OCI-M2 (cell line): ENCODE data around the gene DESI1.
"Not testable (repeated sequence)": the region's sequence is repeated elsewhere in the genome, so short reads cannot be mapped to it uniquely, and the experiment has no call there.

Experiments used
- DNase-seq: peaks from one replicate; lab custom pipeline; 2025; ENCODE audit not compliant: unreplicated experiment; lab: John Stamatoyannopoulos, UW

The DESI1 gene

GRCh38 chr22:41562461-41562860 is 58.4 kb downstream of the DESI1 start:
- no peak for DNase-seq

DNA sequence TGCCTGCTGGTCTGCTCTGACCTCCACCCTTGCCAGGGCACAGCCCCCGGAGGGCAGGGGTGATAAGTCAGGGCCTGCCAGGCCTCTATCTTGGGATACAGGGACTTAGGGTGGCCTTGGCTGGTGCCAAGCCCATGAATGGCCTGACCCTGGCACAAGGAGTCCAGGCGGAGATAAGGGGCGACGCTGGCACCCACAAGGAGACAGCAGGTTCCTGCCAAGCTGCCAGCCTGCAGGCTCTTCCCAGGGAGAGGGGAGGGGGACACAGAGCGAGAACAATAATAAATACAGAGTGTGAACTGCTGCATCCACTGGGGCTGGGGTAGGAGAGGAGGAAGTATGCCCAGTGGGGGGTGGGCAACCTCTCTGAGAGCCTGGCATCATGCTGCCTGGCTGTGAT is 59.1 kb downstream of the DESI1 start:
- DNase-seq, result no peak

GRCh38 chr22:41561335-41561734 is 59.5 kb downstream of the DESI1 start:
- DNase-seq, result no peak

DNA sequence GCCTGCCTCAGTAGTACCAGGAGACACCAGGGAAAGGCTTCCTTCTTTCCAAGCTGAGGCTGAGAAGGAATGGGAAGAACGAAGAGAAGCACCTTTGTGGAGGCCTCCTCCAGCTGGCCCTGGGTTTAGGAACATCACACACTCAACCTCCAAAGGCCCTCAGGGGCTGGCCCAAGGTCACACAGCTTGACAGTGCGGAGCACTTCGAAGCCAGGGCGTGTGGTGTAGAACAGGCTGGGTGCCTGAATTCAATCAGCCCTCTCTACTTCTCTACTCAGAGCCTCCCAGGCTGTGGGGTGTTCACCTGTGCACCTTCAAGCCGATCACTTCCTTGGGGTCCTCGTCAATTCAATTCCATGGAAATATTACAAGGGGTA is 60.8 kb downstream of the DESI1 start:
- DNase-seq, result no peak

DNA sequence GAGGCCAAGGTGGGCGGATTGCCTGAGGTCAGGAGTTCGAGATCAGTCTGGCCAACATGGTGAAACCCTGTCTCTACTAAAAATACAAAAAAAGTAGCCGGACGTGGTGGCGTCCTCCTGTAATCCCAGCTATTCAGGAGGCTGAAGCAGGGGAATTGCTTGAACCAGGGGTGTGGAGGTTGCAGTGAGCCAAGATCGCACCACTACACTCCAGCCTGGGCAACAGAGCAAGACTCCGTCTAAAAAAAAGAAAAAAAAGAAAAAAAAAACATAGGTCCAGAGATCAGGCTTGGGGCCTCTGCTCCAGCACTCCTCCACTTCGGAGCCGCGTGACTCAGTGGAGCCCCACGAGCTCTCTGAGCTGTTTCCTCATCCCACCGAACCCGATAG is 62.6 kb downstream of the DESI1 start:
- DNase-seq, result not testable (repeated sequence)

DNA sequence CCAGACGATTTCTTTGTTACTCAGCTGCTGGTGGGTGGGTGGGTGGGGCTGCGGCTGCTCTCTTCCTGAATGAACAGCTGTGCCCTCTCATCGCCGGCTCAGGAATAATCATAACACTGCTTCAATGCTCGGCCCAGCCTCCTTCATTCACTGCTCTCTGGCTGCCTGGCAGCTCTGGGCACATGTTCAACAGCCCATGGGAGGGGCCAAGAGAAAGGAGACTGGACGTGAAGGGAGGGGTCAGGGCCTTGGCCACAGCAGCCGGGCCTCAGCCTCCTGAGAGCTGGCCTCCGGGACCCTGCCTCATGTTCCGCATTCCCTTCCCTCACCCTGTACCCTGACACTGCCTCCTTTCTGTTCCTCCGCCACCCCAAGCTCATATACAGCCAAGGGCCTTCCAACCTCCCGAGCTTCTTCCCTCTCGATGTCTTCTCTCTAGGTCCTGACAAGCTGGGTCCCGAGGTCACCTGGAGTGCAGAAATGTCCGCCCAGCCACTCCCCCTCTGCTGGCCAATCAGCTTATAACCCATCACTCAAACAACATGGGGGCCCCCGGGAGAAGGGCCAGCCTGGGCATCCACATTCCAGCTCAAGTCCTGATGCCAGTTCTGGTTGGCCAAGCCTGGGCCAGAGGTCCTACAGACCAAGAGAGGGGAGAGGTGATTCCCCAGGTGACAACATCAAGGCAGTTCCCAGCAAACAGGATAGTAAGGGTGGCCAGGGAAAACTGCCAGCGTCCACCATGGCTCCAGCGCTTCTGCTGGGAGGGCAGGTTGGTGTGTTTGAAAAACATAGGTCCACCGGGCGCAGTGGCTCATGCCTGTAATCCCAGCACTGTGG is 63.2 kb downstream of the DESI1 start:
- no peak for DNase-seq

DNA sequence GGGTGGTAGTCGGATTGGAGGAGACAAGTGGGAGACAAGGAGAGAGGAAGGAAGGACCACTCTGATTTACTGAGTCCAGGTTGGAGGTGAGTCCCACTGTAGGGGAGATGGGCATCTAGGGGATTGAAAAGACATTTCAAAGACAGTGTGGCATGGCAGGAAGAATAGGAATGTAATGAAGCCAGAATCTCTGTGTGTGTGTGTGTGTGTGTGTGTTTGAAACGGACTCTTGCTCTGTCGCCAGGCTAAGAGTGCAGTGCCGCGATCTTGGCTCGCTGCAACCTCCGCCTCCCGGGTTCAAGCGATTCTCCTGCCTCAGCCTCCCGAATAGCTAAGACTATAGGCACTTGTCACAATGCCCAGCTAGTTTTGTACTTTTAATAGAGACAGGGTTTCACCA is 64.3 kb downstream of the DESI1 start:
- no peak for DNase-seq

DNA sequence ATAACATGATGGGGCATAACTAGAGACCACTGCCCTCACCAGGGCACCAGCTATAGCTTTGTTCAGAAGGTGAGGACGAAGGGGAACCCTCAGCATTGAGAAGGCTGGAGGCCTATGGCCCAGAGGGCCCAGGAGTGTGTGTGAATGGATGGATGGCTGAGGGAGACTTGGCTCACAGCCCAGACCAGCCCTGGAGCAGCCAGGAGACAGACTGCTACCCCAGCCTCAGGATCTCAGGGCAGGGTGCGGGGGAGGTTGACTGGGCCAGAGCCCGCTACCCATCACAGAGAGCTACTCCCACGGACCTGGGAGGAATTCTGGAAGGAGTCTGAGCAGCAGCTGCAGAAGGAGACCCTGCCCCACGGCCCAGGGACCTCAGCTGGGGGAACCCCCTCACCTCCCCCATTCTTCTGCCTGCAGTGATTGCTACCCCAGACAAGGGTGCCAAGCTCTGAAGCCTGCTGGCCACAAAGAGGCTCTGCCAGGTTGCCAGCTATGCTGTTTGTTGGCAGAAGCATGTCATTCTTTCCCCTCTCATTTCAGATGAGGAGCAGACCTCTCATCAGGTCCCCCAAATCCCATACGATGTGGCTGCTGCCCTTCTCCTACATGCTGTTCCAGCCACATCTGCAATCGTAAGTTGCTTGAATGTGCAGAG is 65.4 kb downstream of the DESI1 start:
- DNase-seq, result no peak

GRCh38 chr22:41551877-41552582 is 68.8 kb downstream of the DESI1 start:
- DNase-seq, result no peak

GRCh38 chr22:41550952-41551491 is 69.8 kb downstream of the DESI1 start:
- DNase-seq, result no peak

GRCh38 chr22:41548830-41549211 is 72.0 kb downstream of the DESI1 start:
- DNase-seq, result no peak
